HG02870 (cell line): ENCODE data around the gene MROH2B.

ENCODE experiments used
- ATAC-seq: cut with Tn5 transposase; IDR thresholded peaks from one replicate; pipeline ENCODE4 v1.9.1; 2021; ENCODE audit warnings: mild to moderate bottlenecking, moderate library complexity; ENCODE audit not compliant: unreplicated experiment

Gene MROH2B

GRCh38 chr5:41071242-41071641 is at the start of gene MROH2B:
Gene MROH2B, minus strand, starts transcription at chr5:41071342. Its CDS starts 490 bp downstream, at chr5:41070852.
- no peak for ATAC-seq

GRCh38 chr5:41120600-41120999 is 49.5 kb upstream of the MROH2B start:
- ATAC-seq, result no peak

GRCh38 chr5:41118177-41118576 is 47.0 kb upstream of the MROH2B start:
- no peak for ATAC-seq

GRCh38 chr5:41115281-41115680 is 44.1 kb upstream of the MROH2B start:
- ATAC-seq, result no peak

GRCh38 chr5:41112486-41113455 is 41.6 kb upstream of the MROH2B start:
- no peak for ATAC-seq

- ATAC-seq, result no peak
Measured at GRCh38 chr5:41109186-41109585, 38.0 kb upstream of the MROH2B start.

GRCh38 chr5:41102341-41102740 is 31.2 kb upstream of the MROH2B start:
- ATAC-seq, result no peak

- ATAC-seq, result no peak
Measured at GRCh38 chr5:41097642-41098041, 26.5 kb upstream of the MROH2B start.

- ATAC-seq, result no peak
Measured at GRCh38 chr5:41095324-41096101, 24.4 kb upstream of the MROH2B start.

- ATAC-seq, result no peak
Measured at GRCh38 chr5:41094871-41095270, 23.7 kb upstream of the MROH2B start.

GRCh38 chr5:41093803-41094202 is 22.7 kb upstream of the MROH2B start:
- no peak for ATAC-seq

- ATAC-seq, result no peak
Measured at GRCh38 chr5:41087461-41087860, 16.3 kb upstream of the MROH2B start.

GRCh38 chr5:41083306-41083705 is 12.2 kb upstream of the MROH2B start:
- ATAC-seq, result no peak

GRCh38 chr5:41071975-41072374 is 833 bp upstream of the MROH2B start:
- no peak for ATAC-seq

GRCh38 chr5:41067714-41068568 is 3.2 kb downstream of the MROH2B start:
- ATAC-seq, result no peak

- ATAC-seq, result no peak
Measured at GRCh38 chr5:41065691-41066335, 5.3 kb downstream of the MROH2B start.

- no peak for ATAC-seq
Measured at GRCh38 chr5:41057940-41058339, 13.2 kb downstream of the MROH2B start.

- no peak for ATAC-seq
Measured at GRCh38 chr5:41057231-41057630, 13.9 kb downstream of the MROH2B start.

GRCh38 chr5:41048986-41049385 is 22.2 kb downstream of the MROH2B start:
- no peak for ATAC-seq

GRCh38 chr5:41043109-41043747 is 27.9 kb downstream of the MROH2B start:
- no peak for ATAC-seq
